K562 (cell line): ENCODE measurements around the gene CALM1. TPM values are rescaled to one million over a fixed set of nuclear protein-coding genes. Genes with fewer than 3 reads are reported as not detected.

Experiments used
- CSDE1 ChIP-seq, 2 experiments: fragments of 450-650 bp; IDR thresholded peaks; 2 replicates each; pipeline ENCODE4 v1.6.1; 2016; ENCODE audit warnings: mild to moderate bottlenecking in 1 of 2
- E2F1 ChIP-seq: sonication (generic); formaldehyde crosslinking; IDR thresholded peaks from 2 replicates; pipeline ENCODE4 v1.8.1; 2023; ENCODE audit warnings: mild to moderate bottlenecking, missing genetic modification reagents, moderate library complexity
- ELK3 ChIP-seq: fragments of 450-650 bp; formaldehyde crosslinking; IDR thresholded peaks from 2 replicates; pipeline ENCODE4 v1.4.0; 2020; ENCODE audit warnings: mild to moderate bottlenecking
- ETV5 ChIP-seq: sonication (generic); formaldehyde crosslinking; IDR thresholded peaks from 2 replicates; pipeline ENCODE4 v1.4.0; 2020; ENCODE audit warnings: low read depth, mild to moderate bottlenecking, missing genetic modification reagents
- GABPA ChIP-seq: fragments of 200-800 bp; sonication (Bioruptor generic); conservative IDR thresholded peaks from 2 replicates; pipeline ENCODE4 v1.6.1; 2016; ENCODE audit warnings: low read depth, missing genetic modification characterization, missing compliant biosample characterization
- NEUROD1 ChIP-seq: fragments of 150-350 bp; IDR thresholded peaks from 2 replicates; pipeline ENCODE4 v1.6.1; 2014; ENCODE audit warnings: borderline replicate concordance, low read length, low read depth; ENCODE audit not compliant: partially characterized antibody
- NR0B1 ChIP-seq: fragments of 450-650 bp; IDR thresholded peaks from one replicate; pipeline ENCODE4 v1.6.1; 2018; ENCODE audit warnings: mild to moderate bottlenecking, moderate library complexity; ENCODE audit not compliant: partially characterized antibody
- PREB ChIP-seq: sonication (generic); formaldehyde crosslinking; IDR thresholded peaks from 2 replicates; pipeline ENCODE4 v1.8.1; 2023; ENCODE audit warnings: mild to moderate bottlenecking, missing genetic modification reagents
- SIN3A ChIP-seq, 2 experiments: fragments of 150-350 bp in 1 of 2; IDR thresholded peaks; 2 replicates each; pipeline ENCODE4 v1.6.1; 2011 to 2016; ENCODE audit warnings: borderline replicate concordance in 2 of 2, low read depth in 2 of 2, low read length in 2 of 2, mild to moderate bottlenecking in 2 of 2, moderate library complexity in 2 of 2; ENCODE audit not compliant: control insufficient read depth in 1 of 2
- TARDBP ChIP-seq: fragments of 450-650 bp; IDR thresholded peaks from 2 replicates; pipeline ENCODE4 v1.6.1; 2016
- ZNF551 ChIP-seq: fragments of 250-450 bp; sonication (Bioruptor Pico); IDR thresholded peaks from 2 replicates; pipeline ENCODE4 v1.5.0; 2021; ENCODE audit warnings: mild to moderate bottlenecking, moderate library complexity
- polyA plus RNA-seq, 8 experiments: library from polyadenylated mRNA; depleted of rRNA in 4 of 8; stranded (reverse) in 5 of 8; unstranded in 3 of 8; fragments of >200 nt; fragmentation: Nextera tagmentation in 2 of 8; fragmentation: Illumina TruSeq in 1 of 8; extraction: Ambion mirVana in 2 of 8; extraction: Trizol in 1 of 8; gene quantifications; 2 replicates each; pipeline versions ENCODE4 v1.2.1 to v1.2.3, GENCODE V29; 2011 to 2014; ENCODE audit warnings: inconsistent platforms in 1 of 8, missing spikeins in 1 of 8
- total RNA-seq, 7 experiments: library from RNA; depleted of rRNA in 6 of 7; stranded (reverse); fragments of >200 nt in 6 of 7; fragmentation: Illumina TruSeq in 2 of 7; extraction: Trizol in 2 of 7; gene quantifications; 2 replicates each; pipeline versions ENCODE4 v1.2.1 to v1.2.3, GENCODE V29; 2011 to 2021; ENCODE audit warnings: low replicate concordance in 1 of 7
- TF ChIP-seq, protein P1 (sequence below): IDR thresholded peaks from 2 replicates; pipeline ENCODE4 v1.6.1; 2014; ENCODE audit warnings: antibody characterized with exemption

Gene CALM1
- total and polyA plus RNA-seq, 9 of the 15 experiments (the other 6 are each of a cell fraction or from before 2014, with no cell fraction given), result 48.0 to 269 (median 158) TPM

DNA sequence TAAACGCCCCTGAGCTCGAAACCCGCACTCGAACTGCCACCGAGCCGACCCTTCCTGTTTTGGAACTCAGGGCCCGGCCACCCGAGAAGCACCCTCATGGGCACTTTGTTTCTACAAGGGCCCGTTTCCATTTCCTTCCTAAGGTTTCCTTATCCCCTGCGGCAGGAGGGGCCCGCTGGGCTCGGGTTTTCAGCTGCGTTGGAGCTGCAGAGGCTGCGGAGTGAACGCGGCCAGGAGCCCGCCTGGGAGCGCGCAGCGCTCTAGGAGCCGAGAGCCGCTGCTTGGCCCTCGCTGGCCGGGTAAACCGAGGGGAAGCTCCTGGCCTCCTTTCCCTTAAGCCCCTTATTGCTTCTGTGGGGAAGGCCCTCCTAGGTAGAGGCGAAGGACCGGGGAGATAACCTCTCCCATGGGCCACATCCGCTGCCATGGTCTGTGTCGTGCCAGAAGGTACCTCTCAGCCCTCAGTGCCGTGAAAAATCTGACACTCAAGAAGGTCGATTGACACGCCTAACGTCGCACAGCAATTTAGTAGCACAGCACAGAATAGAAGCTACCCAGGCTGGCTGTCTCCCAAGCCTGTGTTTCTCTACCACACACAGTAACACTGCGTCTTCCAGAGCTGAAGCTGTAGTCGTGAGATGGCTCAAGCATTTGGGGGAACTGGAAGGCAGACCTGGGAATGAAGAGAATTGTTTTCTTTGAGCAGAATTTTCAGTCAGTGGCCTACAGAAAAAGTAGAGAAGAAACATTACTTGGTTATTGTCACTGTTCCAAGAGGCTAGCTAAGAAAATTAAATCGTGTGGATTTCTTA is 12.9 kb upstream of the CALM1 start (continued):
- no peak for TF ChIP-seq E2F1
- no peak for TF ChIP-seq PREB (CRISPR knock-in tag)
- no peak for TF ChIP-seq SIN3A (IDR thresholded peaks at IDR 0.05; ENCODE audit: borderline replicate concordance in 2 of 2, control insufficient read depth in 1 of 2, low read depth in 2 of 2, low read length in 2 of 2)
- TF ChIP-seq CSDE1 (IDR thresholded peaks at IDR 0.05), result no peak
- TF ChIP-seq ZNF551 (CRISPR knock-in tag), result no peak
- TF ChIP-seq ELK3, result no peak
- TF ChIP-seq ETV5 (CRISPR knock-in tag), result no peak
- TF ChIP-seq NEUROD1, result peak; percentile 33
- no peak for TF ChIP-seq NR0B1
- peak; percentile 15; the same call in 1 of the 2 replicates for TF ChIP-seq GABPA (tag)
- no peak for TF ChIP-seq TARDBP
- TF ChIP-seq, protein P1, sequence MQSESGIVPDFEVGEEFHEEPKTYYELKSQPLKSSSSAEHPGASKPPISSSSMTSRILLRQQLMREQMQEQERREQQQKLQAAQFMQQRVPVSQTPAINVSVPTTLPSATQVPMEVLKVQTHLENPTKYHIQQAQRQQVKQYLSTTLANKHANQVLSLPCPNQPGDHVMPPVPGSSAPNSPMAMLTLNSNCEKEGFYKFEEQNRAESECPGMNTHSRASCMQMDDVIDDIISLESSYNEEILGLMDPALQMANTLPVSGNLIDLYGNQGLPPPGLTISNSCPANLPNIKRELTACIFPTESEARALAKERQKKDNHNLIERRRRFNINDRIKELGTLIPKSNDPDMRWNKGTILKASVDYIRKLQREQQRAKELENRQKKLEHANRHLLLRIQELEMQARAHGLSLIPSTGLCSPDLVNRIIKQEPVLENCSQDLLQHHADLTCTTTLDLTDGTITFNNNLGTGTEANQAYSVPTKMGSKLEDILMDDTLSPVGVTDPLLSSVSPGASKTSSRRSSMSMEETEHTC, result no peak
